Common myeloid progenitor, CD34-positive (primary cell): ENCODE data around the gene TRPM3.
A peak's percentile ranks its signal among the peaks of the same experiment; 100 is the strongest.

Experiments
- CTCF ChIA-PET: fragments of 350-600 bp; sonication (Branson Sonifier 250); formaldehyde crosslinking; loops from one replicate; lab custom pipeline; 2021; ENCODE audit warnings: antibody characterized with exemption; lab: Charles Lee
- POLR2A ChIA-PET: fragments of 350-600 bp; sonication (Branson Sonifier 250); formaldehyde crosslinking; loops from one replicate; lab custom pipeline; 2021; ENCODE audit warnings: antibody characterized with exemption; lab: Charles Lee
- DNase-seq, 3 donors: peaks; one replicate each; pipeline versions ENCODE4 v3.0.0 to v3.0.0-alpha.2; 2013
- H3K27ac ChIP-seq, 2 experiments: 1 replicate in 1 of 2; 2 replicates in 1 of 2; pipeline ENCODE4 v1.7.0; 2013; ENCODE audit warnings: inconsistent platforms in 2 of 2, low read length in 2 of 2, mild to moderate bottlenecking in 2 of 2, low read depth in 1 of 2, moderate library complexity in 1 of 2; ENCODE audit not compliant: severe bottlenecking in 2 of 2, insufficient read depth in 1 of 2, poor library complexity in 1 of 2
- H3K27me3 ChIP-seq, 5 experiments: replicated peaks in 2 of 5; 1 replicate in 3 of 5; 2 replicates in 2 of 5; pipeline versions ENCODE4 v1.6.1 to v1.7.0; 2013; ENCODE audit warnings: low read length in 4 of 5, mild to moderate bottlenecking in 2 of 5, moderate library complexity in 2 of 5, inconsistent platforms in 1 of 5; ENCODE audit not compliant: insufficient read depth in 5 of 5, control insufficient read depth in 4 of 5
- H3K36me3 ChIP-seq, 4 experiments: 1 replicate in 2 of 4; 2 replicates in 2 of 4; pipeline versions ENCODE4 v1.6.1 to v1.7.0; 2013; ENCODE audit warnings: low read length in 3 of 4, control low read depth in 1 of 4, mild to moderate bottlenecking in 1 of 4; ENCODE audit not compliant: control insufficient read depth in 4 of 4, insufficient read depth in 4 of 4
- H3K4me1 ChIP-seq, 4 experiments: 1 replicate in 3 of 4; 2 replicates in 1 of 4; pipeline versions ENCODE4 v1.6.1 to v1.7.1; 2013; ENCODE audit warnings: low read length in 3 of 4, mild to moderate bottlenecking in 3 of 4, control low read depth in 1 of 4, inconsistent platforms in 1 of 4, moderate library complexity in 1 of 4; ENCODE audit not compliant: control insufficient read depth in 4 of 4, insufficient read depth in 4 of 4; ENCODE audit errors: control extremely low read depth in 1 of 4
- H3K4me3 ChIP-seq, 7 experiments: 1 replicate in 4 of 7; 2 replicates in 3 of 7; pipeline versions ENCODE4 v1.5.1 to v1.7.0; 2013; ENCODE audit warnings: mild to moderate bottlenecking in 7 of 7, low read length in 6 of 7, moderate library complexity in 6 of 7, inconsistent platforms in 2 of 7, low read depth in 2 of 7, control low read depth in 1 of 7; ENCODE audit not compliant: insufficient read depth in 4 of 7, control insufficient read depth in 1 of 7; ENCODE audit errors: extremely low read depth in 1 of 7
- H3K9me3 ChIP-seq, 5 experiments: 1 replicate in 4 of 5; 2 replicates in 1 of 5; pipeline versions ENCODE4 v1.6.1 to v1.7.1; 2013; ENCODE audit warnings: low read length in 4 of 5, mild to moderate bottlenecking in 2 of 5, inconsistent platforms in 1 of 5, low read depth in 1 of 5, moderate library complexity in 1 of 5; ENCODE audit not compliant: control insufficient read depth in 4 of 5, insufficient read depth in 2 of 5; ENCODE audit errors: control extremely low read depth in 1 of 5
- WGBS: methylation state at CpG from one replicate; pipeline ENCODE4 v1.1.5; 2013; ENCODE audit not compliant: insufficient coverage; 5-methylcytosine and 5-hydroxymethylcytosine counted together

TRPM3 gene

DNA sequence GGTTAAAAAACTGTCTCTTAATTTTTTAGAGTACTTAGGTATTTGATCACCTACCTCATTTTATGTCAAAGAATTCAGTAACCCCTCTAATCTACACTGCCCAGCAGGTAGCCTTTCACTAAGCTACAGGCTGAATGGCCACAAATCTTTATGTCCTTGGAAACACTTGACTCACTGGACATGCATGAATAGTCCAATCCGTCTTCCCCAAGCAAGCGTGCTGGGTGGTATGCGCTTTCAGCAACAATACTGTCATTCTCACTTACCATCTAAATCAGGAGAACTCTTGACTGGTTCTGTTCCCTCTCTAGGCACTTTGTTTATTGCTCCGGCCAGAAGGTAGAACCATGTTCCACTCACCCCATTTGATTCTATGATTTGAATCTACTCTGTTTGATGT is 73.1 kb downstream of the TRPM3 start:
- Histone ChIP-seq H3K9me3 (no peaks in the 10 kb centered on the region), H3K4me1 (no peaks in the 10 kb centered on the region), H3K27ac (no peak overlapping the region), H3K36me3 (no peaks in the 10 kb centered on the region), H3K4me3 (no peak overlapping the region), H3K27me3 (no peaks in the 10 kb centered on the region)
- WGBS, result 67% methylated on average over 3 of the region's 4 CpGs
- ChIA-PET CTCF (no interaction called here), POLR2A (no interaction called here)
- DNase-seq, result no peak

GRCh38 chr9:71042448-71042990 is 78.9 kb downstream of the TRPM3 start:
- 100% methylated on average over 1 of the region's 3 CpGs for WGBS
- Histone ChIP-seq H3K27ac (no peak overlapping the region), H3K4me1 (no peaks in the 10 kb centered on the region), H3K27me3 (no peaks in the 10 kb centered on the region), H3K9me3 (no peaks in the 10 kb centered on the region), H3K4me3 (no peak overlapping the region), H3K36me3 (no peaks in the 10 kb centered on the region)
- CTCF ChIA-PET, result no interaction called here
- POLR2A ChIA-PET, result no interaction called here
- no peak for DNase-seq

DNA sequence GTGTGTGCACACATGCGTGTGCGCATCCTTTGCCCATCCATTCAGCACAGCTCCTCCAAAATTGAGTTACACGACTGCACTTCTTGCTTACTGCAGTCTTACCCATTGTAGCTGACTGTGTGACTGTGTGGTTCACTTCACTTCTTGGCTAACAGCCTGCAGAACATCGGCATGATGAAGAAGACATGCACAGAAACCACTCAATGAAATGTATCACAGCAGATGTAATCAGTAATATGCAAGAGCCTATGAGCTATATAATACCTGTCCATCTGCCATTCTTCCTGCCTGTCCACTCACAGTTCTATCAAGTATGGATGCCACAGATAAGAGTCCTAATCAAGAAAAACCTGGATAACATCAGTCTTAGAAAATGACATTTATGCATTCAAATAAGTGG is 83.9 kb downstream of the TRPM3 start:
- ChIA-PET POLR2A (interaction anchor here (0.7 kb wide), 1 partner anchor 21 kb away, joined by 3 read pairs; no protein-coding TSS in a partner anchor), CTCF (no interaction called here)
- H3K9me3 ChIP-seq, result no peaks in the 10 kb centered on the region
- H3K27me3 ChIP-seq, result no peaks in the 10 kb centered on the region
- H3K27ac ChIP-seq, result no peak overlapping the region
- no peak for DNase-seq
- no peak overlapping the region for H3K4me3 ChIP-seq
- no peaks in the 10 kb centered on the region for H3K36me3 ChIP-seq
- no peaks in the 10 kb centered on the region for H3K4me1 ChIP-seq
- 93% methylated on average over 3 of the region's 4 CpGs for WGBS

GRCh38 chr9:71036501-71036900 is 84.9 kb downstream of the TRPM3 start:
- Histone ChIP-seq H3K36me3 (no peaks in the 10 kb centered on the region), H3K4me3 (no peak overlapping the region), H3K27me3 (no peaks in the 10 kb centered on the region), H3K9me3 (no peaks in the 10 kb centered on the region), H3K27ac (no peak overlapping the region), H3K4me1 (no peaks in the 10 kb centered on the region)
- ChIA-PET CTCF (no interaction called here), POLR2A (no interaction called here)
- DNase-seq, result peak; percentile 2 to 42 (median 37)
- WGBS, result 0% methylated on average over 1 of the region's 4 CpGs

DNA sequence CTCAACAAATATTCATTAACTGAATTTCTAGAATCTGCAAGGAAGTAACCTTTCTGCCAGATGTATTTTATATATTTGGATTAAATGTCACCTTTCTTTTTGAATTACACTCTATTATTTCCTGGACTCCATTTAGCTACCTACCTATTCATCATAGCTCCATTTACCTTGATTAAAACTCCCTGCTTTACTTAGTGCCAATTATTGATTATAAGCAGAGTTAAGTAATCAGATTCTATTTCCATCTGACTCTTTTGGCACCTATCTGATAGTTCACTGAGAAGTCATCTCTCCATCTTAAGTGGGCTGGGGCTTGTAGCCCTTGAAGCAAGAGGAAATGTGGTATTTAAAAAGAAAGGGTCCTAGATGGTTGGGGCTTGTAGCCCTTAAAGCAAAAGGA is 88.6 kb downstream of the TRPM3 start:
- Histone ChIP-seq H3K4me3 (no peak overlapping the region), H3K36me3 (no peaks in the 10 kb centered on the region), H3K27me3 (no peaks in the 10 kb centered on the region), H3K27ac (no peak overlapping the region), H3K4me1 (no peaks in the 10 kb centered on the region), H3K9me3 (no peaks in the 10 kb centered on the region)
- ChIA-PET POLR2A (no interaction called here), CTCF (no interaction called here)
- DNase-seq, result no peak

DNA sequence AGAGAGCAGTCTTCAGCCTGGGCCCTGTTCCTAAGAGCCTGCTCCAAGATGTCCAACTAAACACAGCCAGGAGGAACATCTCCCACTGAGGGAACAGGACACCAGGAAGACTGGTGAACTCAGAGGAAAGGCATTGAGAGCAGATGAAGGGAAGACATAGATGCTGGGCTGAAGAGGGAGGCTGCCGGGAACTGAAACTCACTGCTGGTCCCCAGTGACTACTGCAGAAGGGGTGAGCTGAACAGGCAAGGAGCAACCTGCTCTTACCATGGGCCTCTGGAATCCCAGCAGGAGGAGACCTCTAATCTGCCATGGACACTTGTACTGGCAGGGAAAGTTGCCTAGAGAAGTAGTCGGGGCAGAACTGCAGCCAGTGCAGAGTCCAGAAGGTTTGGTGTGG is 95.7 kb downstream of the TRPM3 start:
- no peak overlapping the region for H3K27ac ChIP-seq
- no peaks in the 10 kb centered on the region for H3K27me3 ChIP-seq
- ChIA-PET POLR2A (no interaction called here), CTCF (interaction anchor here (1.3 kb wide), 1 partner anchor 386 kb away, joined by 3 read pairs; no protein-coding TSS in a partner anchor)
- H3K36me3 ChIP-seq, result no peaks in the 10 kb centered on the region
- H3K9me3 ChIP-seq, result no peaks in the 10 kb centered on the region
- WGBS, result 100% methylated on average over 1 of the region's 2 CpGs
- no peak for DNase-seq
- H3K4me1 ChIP-seq, result no peaks in the 10 kb centered on the region
- no peak overlapping the region for H3K4me3 ChIP-seq

GRCh38 chr9:71025201-71025600 is 96.2 kb downstream of the TRPM3 start:
- 100% methylated on average over 2 of the region's 6 CpGs for WGBS
- H3K27me3 ChIP-seq, result no peaks in the 10 kb centered on the region
- H3K4me3 ChIP-seq, result no peak overlapping the region
- ChIA-PET CTCF (interaction anchor here (1.3 to 1.4 kb wide), 2 partner anchors 24 to 385 kb away, joined by 3 read pairs; no protein-coding TSS in a partner anchor), POLR2A (no interaction called here)
- no peaks in the 10 kb centered on the region for H3K9me3 ChIP-seq
- H3K4me1 ChIP-seq, result no peaks in the 10 kb centered on the region
- no peak overlapping the region for H3K27ac ChIP-seq
- no peak for DNase-seq
- no peaks in the 10 kb centered on the region for H3K36me3 ChIP-seq
